ENCODE data around the gene PIP5KL1.
A peak's percentile ranks its signal among the peaks of the same experiment; 100 is the strongest.

The PIP5KL1 gene, protein sequence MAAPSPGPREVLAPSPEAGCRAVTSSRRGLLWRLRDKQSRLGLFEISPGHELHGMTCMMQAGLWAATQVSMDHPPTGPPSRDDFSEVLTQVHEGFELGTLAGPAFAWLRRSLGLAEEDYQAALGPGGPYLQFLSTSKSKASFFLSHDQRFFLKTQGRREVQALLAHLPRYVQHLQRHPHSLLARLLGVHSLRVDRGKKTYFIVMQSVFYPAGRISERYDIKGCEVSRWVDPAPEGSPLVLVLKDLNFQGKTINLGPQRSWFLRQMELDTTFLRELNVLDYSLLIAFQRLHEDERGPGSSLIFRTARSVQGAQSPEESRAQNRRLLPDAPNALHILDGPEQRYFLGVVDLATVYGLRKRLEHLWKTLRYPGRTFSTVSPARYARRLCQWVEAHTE

DNA sequence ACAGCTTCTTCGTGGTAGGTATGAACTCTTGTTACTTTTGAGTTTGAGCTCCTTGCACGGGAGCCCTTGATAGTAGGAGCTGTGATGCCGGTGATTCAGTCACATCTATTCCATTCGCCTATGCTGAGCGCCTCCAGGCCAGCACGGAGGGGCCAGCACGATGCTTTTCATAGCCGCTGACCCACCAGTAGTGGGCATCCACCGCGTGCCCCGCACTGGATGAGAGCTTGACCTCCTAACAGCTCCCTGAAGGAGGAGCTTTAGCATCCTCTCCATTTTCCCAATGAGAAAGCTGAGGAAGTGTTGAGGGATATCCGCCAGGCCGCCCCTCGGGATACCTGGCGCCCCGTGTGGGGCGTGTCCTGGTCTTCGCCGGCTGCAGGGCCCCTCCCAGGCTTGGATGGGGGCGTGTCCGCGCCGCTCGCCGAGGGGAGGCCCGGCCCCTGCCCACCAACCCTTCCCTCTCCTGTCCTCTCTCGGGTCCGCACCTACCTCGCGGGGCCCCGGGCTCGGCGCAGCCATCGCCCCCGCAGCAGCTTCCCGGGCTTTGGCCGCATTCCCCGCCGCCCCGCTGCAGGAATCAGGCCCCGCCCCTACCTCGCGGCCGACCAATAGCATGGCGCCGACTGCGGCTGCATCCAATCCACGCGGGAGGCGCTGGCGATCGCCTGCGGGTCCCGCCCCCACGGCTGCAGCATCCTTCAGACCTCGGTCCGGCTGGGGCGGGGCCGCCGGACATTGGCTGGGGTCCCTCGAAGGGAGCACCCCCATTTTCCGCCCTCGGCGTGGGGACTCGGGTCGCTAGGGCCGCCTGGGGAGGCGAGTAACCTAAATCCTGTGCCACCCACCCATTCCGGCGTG lies at the start of gene PIP5KL1:
Gene PIP5KL1 (minus strand): TSS at position 547 of the 861 bp plus-strand sequence. CDS start 25 bp downstream, at position 522.
- peak; percentile 66 to 88 for DNase-seq

DNA sequence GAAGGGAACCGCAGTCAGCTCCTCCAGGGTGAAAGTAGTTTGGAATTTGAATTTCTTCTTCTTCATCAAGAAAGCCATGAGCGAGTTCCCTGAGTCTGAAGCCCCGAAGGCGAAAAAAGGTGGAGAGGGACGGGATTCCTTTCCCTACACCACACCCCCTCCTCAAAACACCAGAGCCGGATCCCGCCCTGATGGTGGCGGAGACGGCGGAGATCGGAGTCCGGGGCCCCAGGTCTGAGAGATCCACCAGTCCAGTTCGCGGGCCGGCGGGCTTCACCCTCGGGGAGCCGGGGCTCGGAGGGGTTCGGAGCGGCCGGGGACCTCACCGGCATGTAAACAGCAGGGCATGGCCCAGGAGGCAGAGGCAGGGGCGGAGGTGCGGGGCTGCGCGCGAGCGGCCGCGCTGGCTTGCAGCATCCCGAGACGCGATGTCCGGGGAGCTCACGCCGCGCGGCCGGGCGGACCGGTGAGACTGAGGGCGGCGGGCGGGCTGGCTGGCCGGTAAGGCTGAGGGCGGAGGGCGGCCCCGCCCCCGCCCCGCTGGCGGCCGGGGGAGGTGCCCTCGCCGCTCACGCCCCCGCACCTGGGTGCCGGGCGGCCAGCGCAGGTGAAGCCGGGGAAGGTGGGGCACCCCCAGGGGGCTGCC lies 49.6 kb upstream of the PIP5KL1 start:
- DNase-seq, result no peak

DNA sequence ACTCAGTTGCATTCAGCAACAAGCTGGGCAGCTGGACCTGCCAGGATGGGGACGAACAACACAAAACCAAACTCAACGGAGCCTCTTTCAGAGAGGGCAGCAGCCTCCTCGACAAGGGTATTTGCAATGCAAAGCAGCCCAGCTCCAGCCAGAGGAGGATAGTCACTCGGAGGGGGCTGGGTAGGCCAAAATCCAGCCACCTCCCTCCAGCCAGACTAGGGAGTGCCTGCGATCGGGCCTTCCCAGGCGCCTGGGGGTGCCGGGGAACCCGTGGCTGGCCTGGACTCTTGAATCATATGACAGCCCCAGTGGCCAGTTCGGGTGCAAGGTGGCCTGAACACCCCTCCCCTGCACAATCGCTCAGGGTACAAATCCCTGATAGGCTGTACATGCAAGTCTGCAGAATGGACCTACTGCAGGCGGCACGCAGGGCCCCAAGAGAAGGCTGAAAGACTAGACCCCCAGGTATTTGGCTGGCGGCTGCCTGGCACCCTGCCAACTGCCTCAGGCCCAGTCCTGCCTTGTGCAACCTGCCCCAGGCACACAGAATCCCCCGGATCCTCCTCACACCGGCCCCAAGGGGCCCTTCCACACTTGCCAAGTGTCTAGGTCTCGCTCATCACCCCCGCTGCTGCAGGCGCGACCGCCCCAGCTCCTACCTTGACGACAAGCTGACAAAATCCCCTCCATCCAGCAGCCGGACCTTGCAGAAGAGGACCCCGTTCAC lies 48.9 kb upstream of the PIP5KL1 start:
- DNase-seq, result peak in 1 of 2 experiments; percentile 32

DNA sequence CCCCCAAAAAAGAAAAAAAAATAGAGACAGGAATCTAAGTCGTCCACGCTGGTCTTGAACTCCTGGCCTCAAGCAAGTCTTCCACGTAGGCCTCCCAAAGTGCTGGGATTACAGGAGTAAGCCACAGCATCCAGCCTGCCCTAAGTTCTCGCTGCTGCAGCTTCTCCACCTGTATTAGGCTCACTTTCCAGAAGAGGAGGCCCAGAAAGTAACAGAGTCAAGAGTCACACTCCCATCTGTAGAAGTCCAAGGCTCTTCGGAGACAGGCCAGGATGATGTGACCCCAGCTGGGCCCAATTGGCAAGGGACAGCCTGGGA lies 48.4 kb upstream of the PIP5KL1 start:
- DNase-seq, result no peak

DNA sequence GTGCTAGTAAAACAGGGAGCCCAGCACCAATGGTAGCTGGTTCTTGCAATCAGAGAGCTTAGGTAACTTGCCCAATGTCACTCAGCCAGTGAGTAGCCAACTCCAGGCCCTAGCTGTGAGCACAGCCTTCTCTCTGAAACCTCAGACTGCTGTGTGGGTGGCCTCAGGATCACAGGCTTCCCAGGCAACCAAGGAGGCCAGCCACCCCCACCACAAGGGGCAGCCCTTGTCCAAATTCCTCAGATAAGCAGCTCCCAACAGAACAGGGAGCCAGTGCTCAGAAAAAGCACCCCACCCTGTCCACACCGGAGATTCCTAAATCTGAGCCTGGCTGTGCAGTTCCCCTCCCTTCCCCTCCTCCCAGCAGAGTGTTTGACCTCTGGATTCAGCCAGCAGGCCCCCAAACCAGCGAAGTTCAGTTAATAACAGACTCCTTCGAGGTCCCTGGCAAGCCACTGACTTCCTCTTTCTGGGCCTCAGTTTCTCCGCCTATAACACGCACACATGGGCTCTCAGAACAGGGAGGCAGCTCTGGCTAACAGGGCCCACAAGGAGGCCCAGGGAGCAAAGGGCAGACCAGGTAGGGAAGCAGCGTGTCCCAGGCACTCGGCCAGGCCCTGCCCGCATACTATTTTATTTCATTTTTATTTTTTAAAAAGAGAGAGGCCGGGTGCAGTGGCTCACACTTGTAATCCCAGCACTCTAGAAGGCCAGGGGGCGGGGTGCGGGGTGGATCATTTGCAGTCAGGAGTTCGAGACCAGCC lies 47.5 kb upstream of the PIP5KL1 start:
- no peak for DNase-seq

DNA sequence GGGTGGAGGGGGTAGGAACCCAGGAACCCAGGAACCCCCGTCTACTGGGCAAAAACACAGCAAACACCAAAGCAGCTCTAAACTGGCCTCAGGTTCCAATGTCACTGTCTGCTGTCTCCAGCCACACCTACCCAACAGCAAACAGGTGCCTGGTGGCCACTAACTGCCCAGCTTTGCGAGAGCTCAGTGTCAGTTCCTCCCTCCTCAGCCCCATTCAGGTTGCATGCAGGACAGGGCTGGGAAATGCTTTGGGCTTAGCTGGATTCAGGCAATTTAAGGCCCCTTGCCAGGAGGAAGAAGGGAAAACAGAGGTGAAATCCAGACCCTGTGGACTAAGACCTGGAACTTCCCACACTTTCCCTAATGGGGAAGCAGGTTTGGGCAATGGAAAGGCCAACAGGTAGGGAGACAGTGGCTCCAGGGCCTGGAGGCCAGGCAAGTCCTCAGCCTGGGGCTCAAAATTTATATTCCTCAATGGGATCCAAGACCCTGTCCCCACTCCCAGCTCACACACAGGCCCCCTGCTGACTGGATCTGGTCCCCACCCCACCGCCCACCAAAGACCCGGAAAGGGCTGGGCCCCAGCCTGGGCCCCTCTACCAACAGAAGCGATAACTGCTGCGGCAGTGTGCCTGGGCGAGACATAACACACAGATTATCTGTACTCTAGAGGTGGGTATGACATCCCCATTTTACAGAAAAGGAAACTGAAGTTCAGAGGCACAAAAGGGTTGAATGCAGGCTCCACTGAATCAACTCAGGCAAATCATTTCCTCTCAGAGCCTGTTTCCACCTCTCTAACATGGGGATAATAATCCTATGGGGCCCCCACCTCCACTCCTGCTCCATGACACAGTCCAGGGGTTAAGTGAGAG lies 46.7 kb upstream of the PIP5KL1 start:
- no peak for DNase-seq

DNA sequence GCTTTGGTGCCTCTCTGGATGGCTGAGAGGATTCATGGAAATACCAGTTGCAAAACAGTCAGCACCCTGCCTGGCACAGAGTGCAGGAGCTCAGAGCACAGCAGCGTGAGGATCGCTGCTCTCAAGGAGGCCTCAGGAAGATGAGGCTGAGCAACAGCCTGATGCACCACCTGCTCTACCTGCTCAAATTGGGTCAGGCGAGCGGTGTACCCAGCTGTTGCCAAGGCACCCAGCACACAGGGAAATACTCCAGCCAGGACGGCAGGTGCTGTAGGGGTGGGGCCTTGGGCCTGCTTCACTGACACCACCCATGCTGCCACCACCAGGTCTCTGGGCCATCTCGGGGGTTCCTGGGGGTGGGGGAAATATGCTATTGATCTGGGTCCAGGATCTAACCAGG lies 45.9 kb upstream of the PIP5KL1 start:
- DNase-seq, result peak; percentile 77 to 84

DNA sequence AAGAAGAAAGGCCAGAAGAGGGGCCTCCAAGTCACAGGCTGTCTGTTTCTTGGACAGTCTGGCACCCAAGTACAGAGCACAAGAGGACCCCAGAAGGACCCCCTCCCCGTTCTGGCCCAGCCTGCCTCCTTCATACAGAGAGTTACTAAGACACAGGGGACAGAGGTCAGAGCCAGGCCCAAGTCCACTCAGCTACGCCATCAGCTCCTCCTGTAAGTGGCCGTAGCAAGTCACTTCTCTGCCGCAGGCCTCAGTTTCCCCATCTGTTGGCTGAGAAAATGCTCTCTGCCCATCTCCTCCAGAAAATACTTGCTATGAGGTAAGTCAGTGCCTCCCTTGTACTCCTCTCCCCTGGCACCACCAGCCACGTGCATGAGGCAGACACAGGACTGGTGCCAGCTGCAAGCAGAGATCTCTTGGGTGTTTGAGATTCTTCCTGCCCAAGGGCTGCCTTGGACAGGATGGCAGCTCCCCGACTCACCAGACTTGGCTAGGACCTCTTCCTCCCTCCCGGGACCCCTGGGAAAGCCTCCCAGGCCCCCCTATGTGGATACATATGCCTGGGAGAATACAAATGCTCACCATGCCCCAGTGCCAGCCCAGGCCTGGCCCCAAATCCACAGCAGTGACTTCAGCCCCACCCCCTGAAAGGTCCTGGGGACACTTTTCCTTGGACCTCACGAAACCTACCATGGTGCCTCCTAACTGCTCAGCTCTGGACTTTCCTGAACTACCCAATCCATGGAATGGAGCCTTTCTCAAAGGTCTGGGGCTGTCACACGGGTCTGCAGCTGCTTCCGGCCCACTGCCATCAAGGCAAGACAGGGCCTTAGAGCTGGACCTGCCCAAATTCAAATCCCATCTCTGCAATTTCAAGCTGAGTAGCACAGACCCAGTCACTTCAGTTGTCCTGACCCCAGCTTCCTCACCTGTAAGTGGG lies 45.1 kb upstream of the PIP5KL1 start:
- DNase-seq, result no peak

DNA sequence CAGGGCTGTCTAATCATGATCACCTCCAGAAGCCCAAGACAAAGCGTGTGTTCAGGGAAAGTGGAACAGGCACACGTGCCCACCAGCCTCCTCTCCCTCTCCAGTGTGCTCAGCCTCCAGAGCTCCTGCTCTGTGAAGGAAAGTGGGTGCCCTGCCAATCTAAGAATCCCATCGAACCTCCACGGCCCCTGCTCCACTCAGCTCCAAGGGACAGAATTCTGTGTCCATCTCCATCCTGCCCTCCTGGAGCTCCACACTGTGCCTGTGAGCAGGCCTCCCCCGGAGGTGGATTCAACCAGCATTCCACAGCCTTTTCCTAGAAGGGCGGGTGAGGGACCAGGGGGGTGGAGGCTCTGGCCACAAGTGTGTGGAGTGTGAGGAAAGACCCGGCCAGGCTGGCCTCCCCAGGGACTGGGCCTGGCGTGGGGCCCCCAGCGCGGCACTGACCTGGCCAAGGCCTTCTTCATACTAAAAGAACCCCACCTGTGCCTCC lies 44.2 kb upstream of the PIP5KL1 start:
- DNase-seq, result no peak

DNA sequence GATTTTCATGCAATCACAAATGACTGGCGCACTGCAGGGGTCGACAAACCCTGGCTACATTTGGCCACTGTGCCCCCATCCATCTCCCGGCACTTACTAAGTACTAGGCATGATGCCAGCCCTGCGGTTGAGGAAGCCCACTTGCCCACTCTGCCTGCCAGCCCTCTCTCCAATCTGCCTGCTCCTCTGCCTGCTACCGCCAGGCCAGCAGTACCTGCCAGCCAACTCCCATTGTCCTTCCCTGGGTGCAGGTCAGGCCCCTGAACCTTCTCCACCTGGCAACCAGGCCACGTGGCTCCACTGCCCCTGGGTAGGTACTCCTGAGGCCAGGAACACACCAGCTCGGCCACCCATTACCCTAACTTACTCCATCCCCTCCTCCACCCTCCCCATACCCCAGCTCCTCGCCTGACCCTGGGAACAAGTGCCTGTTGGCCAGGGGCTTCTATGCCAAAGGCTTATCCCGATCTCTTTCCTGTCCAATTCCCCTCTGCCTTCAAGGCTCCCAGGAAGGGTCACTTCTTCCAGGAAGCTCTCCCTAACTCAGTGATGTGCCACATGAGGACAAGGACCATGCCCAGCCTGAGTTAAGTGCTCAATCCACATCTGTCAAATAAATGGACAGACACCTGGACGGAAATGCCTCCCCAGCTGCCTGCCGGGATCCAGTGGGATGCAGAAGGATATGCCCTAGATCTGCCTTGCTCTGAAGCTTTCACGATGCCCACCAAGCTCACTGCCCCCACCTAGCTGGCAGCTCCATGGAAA lies 43.6 kb upstream of the PIP5KL1 start:
- no peak for DNase-seq

DNA sequence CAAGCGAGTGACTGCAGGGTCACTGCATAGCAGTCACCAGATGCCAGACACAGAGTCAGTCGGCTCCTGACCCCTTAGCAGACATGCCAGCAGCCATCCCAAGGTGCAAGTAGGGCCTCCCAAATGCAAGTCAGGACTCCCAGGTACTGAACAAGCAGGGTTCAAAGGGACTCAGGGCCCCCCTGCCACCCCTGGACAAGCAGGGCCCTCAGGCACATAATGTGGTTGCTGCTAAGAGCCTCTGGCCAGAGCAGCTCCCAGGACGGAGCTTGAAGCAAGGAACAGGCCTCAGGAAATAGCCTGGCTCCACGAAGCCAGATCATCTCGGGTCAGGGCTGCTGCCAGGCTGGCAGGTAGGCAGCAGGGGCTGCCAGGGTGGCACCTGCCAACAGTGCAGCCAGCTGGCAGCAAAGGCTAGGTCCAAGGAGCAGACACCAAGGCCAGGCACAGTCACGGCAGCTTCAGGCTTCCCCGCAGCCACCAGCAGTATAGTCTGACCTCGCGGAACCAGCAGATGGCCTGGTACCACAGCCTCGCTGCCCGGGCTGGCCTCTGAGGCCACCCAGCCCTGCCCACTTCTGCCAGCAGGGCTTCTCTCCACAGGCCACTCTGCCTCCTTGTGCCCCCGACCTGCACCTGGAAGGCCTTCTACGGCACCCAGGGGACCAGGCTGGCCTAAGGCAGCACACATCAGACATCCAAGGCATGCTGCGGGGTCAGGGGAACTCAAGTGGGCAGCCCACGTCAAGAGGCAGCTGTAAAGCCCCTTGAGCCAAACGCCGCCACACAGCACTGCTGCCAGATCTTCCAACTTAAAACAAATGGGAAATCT lies 42.8 kb upstream of the PIP5KL1 start:
- DNase-seq, result no peak

DNA sequence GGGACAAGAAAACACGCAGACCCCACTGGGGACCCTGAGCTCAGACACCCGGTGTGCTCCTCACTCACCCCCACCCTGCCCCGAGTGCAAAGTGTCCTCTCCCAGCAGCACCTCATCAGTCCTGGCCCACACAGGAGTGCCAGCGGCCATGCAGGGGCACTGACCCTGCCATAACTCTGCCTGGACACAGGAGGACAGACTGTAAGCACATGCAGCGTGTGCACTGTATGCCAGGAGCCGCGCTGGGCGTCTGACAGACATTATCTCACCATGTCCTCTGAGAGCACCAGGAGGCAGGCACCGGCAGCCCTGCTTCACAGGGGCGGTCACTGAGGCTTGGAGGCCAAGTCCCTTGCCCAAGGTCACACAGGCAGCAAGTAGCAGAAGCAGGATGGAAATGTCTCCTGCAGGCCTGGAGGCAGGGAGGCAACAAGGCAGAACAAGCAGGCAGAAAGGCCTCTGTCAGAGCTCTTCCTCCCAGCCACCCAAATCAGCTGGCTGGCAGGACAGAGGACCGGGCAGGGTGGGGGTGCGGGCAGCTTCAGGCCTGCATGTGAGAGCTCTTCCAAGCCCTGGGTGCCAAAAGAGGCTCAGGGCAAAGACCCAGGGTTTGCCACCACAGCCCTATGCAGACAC lies 41.8 kb upstream of the PIP5KL1 start:
- no peak for DNase-seq

DNA sequence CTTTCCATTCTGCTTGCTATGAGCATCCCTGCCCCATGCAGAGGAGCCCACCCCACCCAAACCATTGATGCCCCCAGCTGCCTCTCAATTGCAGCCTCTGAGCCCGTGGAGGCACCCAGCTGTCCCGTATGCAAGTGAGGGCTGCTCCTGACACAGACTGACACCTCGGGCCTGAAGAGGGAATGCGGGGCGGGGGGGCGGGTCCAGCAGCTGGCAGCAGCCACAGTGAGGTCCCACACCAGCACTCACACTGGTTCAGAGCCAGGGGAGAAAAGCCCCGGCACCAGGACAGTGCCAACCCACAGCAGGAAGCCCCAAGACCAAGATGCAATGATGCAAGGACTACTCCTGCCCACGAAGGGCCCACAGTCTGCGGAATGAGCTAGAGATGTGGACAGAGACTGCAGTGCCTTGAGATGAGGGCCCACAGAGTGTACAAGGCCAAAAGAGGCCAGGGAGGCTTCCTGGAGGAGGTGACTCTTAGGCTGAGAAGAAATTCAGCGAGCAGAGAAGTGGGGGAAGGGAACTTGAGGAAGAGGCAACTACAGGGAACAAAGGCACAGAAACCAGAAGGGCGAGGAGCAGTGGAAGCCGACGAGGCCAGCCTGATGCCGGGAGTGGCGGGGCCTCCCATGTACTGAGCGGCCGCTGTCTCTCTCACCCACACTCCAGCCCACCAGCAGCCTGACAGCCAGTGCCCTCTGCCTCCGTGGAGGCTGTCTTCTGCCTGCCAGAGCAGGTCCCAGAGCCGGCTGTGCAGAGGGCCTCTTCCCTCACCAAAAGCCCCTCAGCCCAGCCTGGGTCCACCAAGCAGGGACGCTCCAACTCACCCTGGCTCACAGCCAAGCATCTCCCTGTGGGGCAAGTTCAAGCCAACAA lies 41.0 kb upstream of the PIP5KL1 start:
- no peak for DNase-seq

DNA sequence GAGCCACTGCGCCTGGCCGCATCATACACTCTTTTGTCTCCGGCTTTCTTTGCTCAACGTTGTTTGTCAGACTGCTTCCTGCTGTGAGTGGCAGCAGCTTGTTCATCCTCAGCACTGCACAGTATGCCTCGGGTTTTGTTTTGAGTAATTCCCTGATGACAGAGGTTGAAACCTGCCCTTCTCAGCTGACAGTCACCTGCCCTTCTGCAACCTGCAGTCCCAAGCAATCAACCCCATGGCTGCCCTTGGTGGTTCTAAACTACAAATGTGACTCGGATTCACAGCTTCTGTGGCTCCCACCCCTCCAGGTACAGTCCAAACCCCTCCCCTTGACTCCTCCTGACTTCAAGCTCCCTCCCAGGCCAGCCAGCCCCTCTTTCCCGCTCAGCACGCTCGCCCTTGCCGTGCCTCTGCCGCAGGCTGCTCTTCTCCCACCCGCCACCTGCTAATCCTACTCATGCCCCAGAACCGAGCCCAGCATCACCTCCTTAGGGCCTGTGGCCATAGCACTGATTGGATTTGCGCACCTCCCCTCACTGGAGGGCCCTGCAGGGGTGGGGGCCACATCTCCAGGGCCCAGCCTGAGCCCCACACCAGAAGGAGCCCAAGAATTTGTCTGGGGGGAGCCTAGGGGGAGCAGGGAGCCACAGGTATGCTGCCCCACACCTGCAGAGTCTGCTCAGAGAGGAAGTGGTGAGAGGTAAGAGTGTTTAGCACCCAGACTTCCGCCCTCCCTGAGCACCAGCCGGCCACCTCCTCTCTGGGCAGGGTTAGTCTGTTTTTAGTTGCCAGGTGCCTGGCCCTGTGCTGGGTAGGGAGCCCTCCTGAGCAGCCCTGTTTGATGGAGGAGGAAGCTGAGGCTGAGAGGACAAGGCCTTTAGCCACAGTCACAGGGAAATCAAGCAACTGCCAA lies 40.1 kb upstream of the PIP5KL1 start:
- peak; percentile 72 to 80 for DNase-seq

DNA sequence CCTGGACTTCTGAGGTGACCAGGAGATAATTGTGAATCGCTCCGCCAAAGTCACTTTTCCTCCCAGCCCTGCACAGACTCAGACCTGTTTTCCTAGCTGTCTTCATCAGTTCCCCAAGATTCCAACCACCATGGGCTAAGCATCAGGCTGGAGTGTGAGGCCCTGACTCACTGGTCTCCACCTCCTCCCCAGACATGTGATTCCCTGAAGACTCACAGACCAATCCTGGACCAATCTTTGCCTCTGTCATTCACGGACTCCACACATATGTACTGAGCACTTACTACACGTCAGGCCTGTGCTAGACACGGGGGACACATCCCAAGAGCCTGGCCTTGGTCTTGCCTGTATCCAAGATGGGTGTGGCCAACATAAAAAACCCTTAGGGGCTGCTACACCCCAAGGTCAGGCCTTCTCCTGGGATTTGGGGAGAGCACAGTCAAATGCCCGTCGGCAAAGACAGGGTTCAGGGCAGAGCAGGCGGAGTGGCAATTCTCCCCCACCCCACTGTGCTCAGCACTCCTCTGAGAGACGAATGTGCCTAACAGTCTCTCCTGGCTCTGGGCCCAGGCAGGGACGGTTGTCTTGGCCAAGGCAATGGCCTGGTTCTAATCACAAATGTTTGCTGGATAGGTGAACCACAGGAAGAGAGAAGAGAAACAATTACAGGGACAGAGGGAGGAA lies 38.3 kb upstream of the PIP5KL1 start:
- DNase-seq, result peak in 1 of 2 experiments; percentile 69
